Endodermal cell (in vitro differentiated cells): Measurements from ENCODE around the gene LMTK3. TPM values are rescaled to one million over a fixed set of nuclear protein-coding genes. Genes with fewer than 3 reads are reported as not detected.

Experiments
- DNase-seq: peaks from one replicate; pipeline ENCODE4 v3.0.0-alpha.2; 2017
- H3K27ac ChIP-seq: 2 replicates; pipeline ENCODE4 v1.5.1; 2013; ENCODE audit warnings: mild to moderate bottlenecking, low read depth, low read length, moderate library complexity
- H3K27me3 ChIP-seq: 2 replicates; pipeline ENCODE4 v1.6.1; 2013; ENCODE audit warnings: mild to moderate bottlenecking, low read length, moderate library complexity; ENCODE audit not compliant: insufficient read depth, control insufficient read depth, poor library complexity, severe bottlenecking
- H3K36me3 ChIP-seq: 2 replicates; pipeline ENCODE4 v1.7.0; 2013; ENCODE audit warnings: mild to moderate bottlenecking, low read length, moderate library complexity; ENCODE audit not compliant: control insufficient read depth, insufficient read depth
- H3K4me1 ChIP-seq: one replicate; pipeline ENCODE4 v1.7.0; 2013; ENCODE audit warnings: low read length; ENCODE audit not compliant: control insufficient read depth, insufficient read depth
- H3K4me3 ChIP-seq: 2 replicates; pipeline ENCODE4 v1.5.1; 2013; ENCODE audit warnings: mild to moderate bottlenecking, low read length, moderate library complexity
- H3K9ac ChIP-seq: 2 replicates; pipeline ENCODE4 v1.6.1; 2013; ENCODE audit warnings: mild to moderate bottlenecking, low read length, moderate library complexity; ENCODE audit not compliant: poor library complexity, severe bottlenecking; ENCODE audit errors: extremely low read depth
- H3K9me3 ChIP-seq: 2 replicates; pipeline ENCODE4 v1.6.1; 2013; ENCODE audit warnings: mild to moderate bottlenecking, low read length, moderate library complexity; ENCODE audit not compliant: control insufficient read depth
- H3K27ac Mint-ChIP-seq: 2 replicates; pipeline ENCODE4 v1.8.0; 2020; ENCODE audit warnings: mixed read lengths
- H3K27me3 Mint-ChIP-seq: 2 replicates; pipeline ENCODE4 v1.8.0; 2021; ENCODE audit warnings: mild to moderate bottlenecking, mixed read lengths; ENCODE audit not compliant: insufficient read depth
- H3K36me3 Mint-ChIP-seq: 2 replicates; pipeline ENCODE4 v1.8.0; 2020; ENCODE audit warnings: low read depth, mixed read lengths
- H3K4me1 Mint-ChIP-seq: 2 replicates; pipeline ENCODE4 v1.8.0; 2020; ENCODE audit warnings: mixed read lengths
- H3K4me3 Mint-ChIP-seq: 2 replicates; pipeline ENCODE4 v1.8.0; 2020; ENCODE audit warnings: mild to moderate bottlenecking, moderate library complexity, mixed read lengths
- H3K9me3 Mint-ChIP-seq: 2 replicates; pipeline ENCODE4 v1.8.0; 2020; ENCODE audit warnings: mild to moderate bottlenecking, mixed read lengths
- CTCF ChIP-seq: fragments of 200-600 bp; sonication (generic); conservative IDR thresholded peaks from 2 replicates; pipeline ENCODE4 v1.5.0; 2021; ENCODE audit warnings: antibody characterized with exemption, mild to moderate bottlenecking
- WGBS, 2 experiments: methylation state at CpG; one replicate each; pipeline versions ENCODE4 v1.1.5 to v1.1.7; 2013; ENCODE audit warnings: missing lambda C conversion rate in 2 of 2, mixed read lengths in 1 of 2; ENCODE audit not compliant: insufficient coverage in 1 of 2, insufficient read length in 1 of 2; 5-methylcytosine and 5-hydroxymethylcytosine counted together
- total RNA-seq, 2 donors: library from RNA; stranded (reverse); fragmentation: NEBNext Ultra II Directional in 1 of 2; extraction: Animal tissue kit (Norgen Biotek cat#: 25700) in 1 of 2; gene quantifications; 2 replicates in 1 of 2; 3 replicates in 1 of 2; pipeline ENCODE4 v1.2.1, GENCODE V29; 2021

LMTK3 gene
- total RNA-seq, 2 donors from 2014 or later: 11.1 to 14.5 TPM

- no peak overlapping the region for H3K9ac ChIP-seq
- Mint-ChIP-seq H3K36me3 (no peaks in the 10 kb centered on the region), H3K27me3 (peaks cover 29% of the 10 kb centered on the region), H3K4me3 (no peak overlapping the region), H3K9me3 (no peaks in the 10 kb centered on the region), H3K27ac (no peak overlapping the region), H3K4me1 (peaks cover 12% of the 10 kb centered on the region)
- peak; percentile 71 for TF ChIP-seq CTCF
- no peaks in the 10 kb centered on the region for H3K4me1 ChIP-seq
- H3K27me3 ChIP-seq: no peaks in the 10 kb centered on the region
- H3K27ac ChIP-seq: no peak overlapping the region
- H3K9me3 ChIP-seq: no peaks in the 10 kb centered on the region
- peak; percentile 57 for DNase-seq
- H3K4me3 ChIP-seq: no peak overlapping the region
- WGBS, 2 experiments: 96 to 100% methylated on average over 2 to 5 of the region's 5 CpGs
- H3K36me3 ChIP-seq: no peaks in the 10 kb centered on the region
These were observed 5.4 kb downstream of the LMTK3 start for GRCh38 chr19:48506138-48506733.

GRCh38 chr19:48502350-48503018 lies 9.2 kb downstream of the LMTK3 start:
- no peak for TF ChIP-seq CTCF
- H3K9ac ChIP-seq: no peak overlapping the region
- Mint-ChIP-seq H3K9me3 (no peaks in the 10 kb centered on the region), H3K27ac (peak overlapping the region; percentile 80), H3K36me3 (no peaks in the 10 kb centered on the region), H3K4me3 (peak overlapping the region; percentile 42), H3K4me1 (peaks cover 6% of the 10 kb centered on the region), H3K27me3 (peaks cover 10% of the 10 kb centered on the region)
- H3K9me3 ChIP-seq: no peaks in the 10 kb centered on the region
- H3K27ac ChIP-seq: no peak overlapping the region
- WGBS, 2 experiments: 32% methylated on average over 20 to 27 of the region's 27 CpGs
- no peaks in the 10 kb centered on the region for H3K4me1 ChIP-seq
- no peaks in the 10 kb centered on the region for H3K27me3 ChIP-seq
- H3K36me3 ChIP-seq: no peaks in the 10 kb centered on the region
- DNase-seq: no peak
- H3K4me3 ChIP-seq: peak overlapping the region; percentile 74

- no peaks in the 10 kb centered on the region for H3K9me3 Mint-ChIP-seq
- no peaks in the 10 kb centered on the region for H3K36me3 ChIP-seq
- peak overlapping the region; percentile 83 for H3K4me3 ChIP-seq
- H3K4me1 Mint-ChIP-seq: peaks cover 6% of the 10 kb centered on the region
- DNase-seq: peak; percentile 100
- peak overlapping the region; percentile 72 for H3K4me3 Mint-ChIP-seq
- no peaks in the 10 kb centered on the region for H3K9me3 ChIP-seq
- H3K27me3 Mint-ChIP-seq: peaks cover 10% of the 10 kb centered on the region
- no peaks in the 10 kb centered on the region for H3K4me1 ChIP-seq
- H3K9ac ChIP-seq: no peak overlapping the region
- 2 to 3% methylated on average over 7 to 20 of the region's 20 CpGs for WGBS, 2 experiments
- H3K36me3 Mint-ChIP-seq: no peaks in the 10 kb centered on the region
- no peak for TF ChIP-seq CTCF
- H3K27ac ChIP-seq: no peak overlapping the region
- peak overlapping the region; percentile 95 for H3K27ac Mint-ChIP-seq
- no peaks in the 10 kb centered on the region for H3K27me3 ChIP-seq
These were observed 9.9 kb downstream of the LMTK3 start for GRCh38 chr19:48501494-48502349.
